SJSA1 (cell line): ENCODE measurements around the gene FAM168A. TPM values are rescaled to one million over a fixed set of nuclear protein-coding genes. Genes with fewer than 3 reads are reported as not detected.

Experiments
- DNase-seq, 2 experiments: peaks; one replicate each; pipeline ENCODE4 v3.0.0-alpha.2; 2015 to 2020; ENCODE audit warnings: low spot score in 2 of 2, low read depth in 1 of 2
- H3K27ac ChIP-seq: fragments of 250-450 bp; sonication (Bioruptor Pico); 2 replicates; pipeline ENCODE4 v1.5.1; 2020; ENCODE audit warnings: mild to moderate bottlenecking, moderate library complexity
- H3K27me3 ChIP-seq: fragments of 250-450 bp; sonication (Bioruptor Pico); replicated peaks from 2 replicates; pipeline ENCODE4 v1.5.1; 2020; ENCODE audit warnings: mild to moderate bottlenecking, moderate library complexity
- H3K36me3 ChIP-seq: fragments of 250-450 bp; sonication (Bioruptor Pico); 2 replicates; pipeline ENCODE4 v1.5.1; 2020; ENCODE audit warnings: mild to moderate bottlenecking
- H3K4me1 ChIP-seq: fragments of 250-450 bp; sonication (Bioruptor Pico); replicated peaks from 2 replicates; pipeline ENCODE4 v1.6.1; 2021; ENCODE audit warnings: mild to moderate bottlenecking
- H3K4me3 ChIP-seq: fragments of 250-450 bp; sonication (Bioruptor Pico); 2 replicates; pipeline ENCODE4 v1.5.1; 2020; ENCODE audit warnings: mild to moderate bottlenecking
- H3K9me3 ChIP-seq: fragments of 250-450 bp; sonication (Bioruptor Pico); replicated peaks from 2 replicates; pipeline ENCODE4 v1.5.1; 2020; ENCODE audit warnings: mild to moderate bottlenecking
- total RNA-seq: library from RNA; depleted of rRNA; stranded (reverse); fragments of >200 nt; shearing (Covaris generic); gene quantifications from 2 replicates; pipeline ENCODE4 v1.2.3, GENCODE V29; 2014

FAM168A gene
- total RNA-seq, 1 experiment from 2014 or later: 15.2 TPM

DNA sequence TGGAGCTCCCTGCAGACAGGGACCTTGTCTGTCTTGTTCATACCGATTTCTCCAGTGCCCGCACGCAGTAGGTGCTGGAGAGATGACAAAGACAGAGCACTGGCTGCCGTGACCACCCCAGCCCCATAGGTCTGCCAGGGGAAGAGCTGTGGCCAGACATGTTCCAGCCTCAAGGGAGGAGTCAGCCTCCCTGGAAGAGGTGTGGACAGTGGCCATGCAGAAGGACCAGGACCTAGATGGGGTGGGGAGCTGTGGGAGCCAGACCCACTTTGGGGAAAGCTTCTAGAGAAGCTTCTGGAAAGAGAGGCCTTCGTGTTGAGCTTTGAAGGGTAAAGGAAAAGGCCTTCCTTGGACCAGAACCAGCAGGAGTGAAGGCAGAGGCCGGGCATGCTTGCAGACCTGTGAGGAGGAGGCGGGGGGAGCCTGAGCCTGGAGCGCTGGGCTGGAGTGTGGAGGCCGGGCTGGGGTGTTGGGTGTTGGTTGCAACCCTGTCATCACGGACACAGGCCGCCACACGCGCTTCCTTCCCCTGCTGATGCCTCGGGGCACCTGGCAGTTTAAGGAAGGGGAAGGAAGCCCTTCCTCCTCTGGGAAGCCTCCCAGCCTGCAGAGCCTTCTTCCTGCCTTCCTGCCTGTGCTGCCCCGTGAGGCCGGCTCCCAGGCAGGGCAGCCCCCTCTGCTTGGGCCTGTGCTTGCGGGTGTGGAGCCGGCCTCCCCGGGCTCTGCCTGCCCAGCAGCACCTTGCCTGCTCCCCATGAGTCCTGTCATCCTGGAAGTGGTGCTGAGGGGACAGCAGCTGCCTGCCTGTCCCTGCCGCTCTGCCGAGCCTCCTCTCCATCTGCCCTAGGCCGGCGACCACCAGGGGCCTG is 209.4 kb downstream of the FAM168A start:
- Histone ChIP-seq H3K9me3 (no peaks in the 10 kb centered on the region), H3K36me3 (peaks cover 4% of the 10 kb centered on the region), H3K4me3 (no peak overlapping the region), H3K27me3 (no peaks in the 10 kb centered on the region), H3K4me1 (peaks cover 49% of the 10 kb centered on the region), H3K27ac (no peak overlapping the region)
- DNase-seq: no peak

DNA sequence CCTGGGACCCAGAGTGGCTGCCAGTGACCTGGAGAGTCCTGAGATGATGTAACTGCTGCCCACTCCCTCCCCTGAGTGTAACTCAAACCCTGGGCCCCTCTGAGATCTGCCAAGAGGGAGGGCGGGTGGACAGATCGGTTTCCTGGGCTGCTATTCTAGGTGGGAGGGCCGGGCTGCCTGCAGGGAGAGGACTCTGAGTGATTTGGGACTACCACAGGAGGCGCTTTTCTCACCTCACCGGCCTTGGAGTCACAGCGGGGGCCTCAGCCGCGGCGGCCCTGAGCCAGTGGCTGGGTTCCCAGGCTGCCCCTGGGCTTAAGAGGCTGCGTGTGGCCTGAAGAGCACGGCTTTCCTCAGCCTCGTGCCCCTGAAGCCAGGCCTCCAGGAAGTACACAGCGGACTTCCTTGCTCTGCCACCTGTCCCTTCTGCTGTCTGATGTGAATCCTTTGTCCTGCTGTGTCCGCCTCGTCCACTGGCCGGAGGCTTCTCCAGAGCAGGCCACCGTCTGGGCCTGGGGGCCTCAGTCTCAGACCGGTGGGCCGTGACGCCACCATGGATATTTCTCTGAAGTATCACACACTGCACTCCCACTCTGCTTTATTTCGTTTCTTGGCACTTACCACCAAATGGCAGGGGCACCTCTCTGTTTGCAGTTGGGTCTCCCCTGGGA is 210.2 kb downstream of the FAM168A start:
- Histone ChIP-seq H3K27me3 (no peaks in the 10 kb centered on the region), H3K4me1 (peaks cover 56% of the 10 kb centered on the region), H3K36me3 (no peaks in the 10 kb centered on the region; the same call in 1 of the 2 replicates), H3K27ac (no peak overlapping the region), H3K9me3 (no peaks in the 10 kb centered on the region), H3K4me3 (no peak overlapping the region)
- DNase-seq: no peak

DNA sequence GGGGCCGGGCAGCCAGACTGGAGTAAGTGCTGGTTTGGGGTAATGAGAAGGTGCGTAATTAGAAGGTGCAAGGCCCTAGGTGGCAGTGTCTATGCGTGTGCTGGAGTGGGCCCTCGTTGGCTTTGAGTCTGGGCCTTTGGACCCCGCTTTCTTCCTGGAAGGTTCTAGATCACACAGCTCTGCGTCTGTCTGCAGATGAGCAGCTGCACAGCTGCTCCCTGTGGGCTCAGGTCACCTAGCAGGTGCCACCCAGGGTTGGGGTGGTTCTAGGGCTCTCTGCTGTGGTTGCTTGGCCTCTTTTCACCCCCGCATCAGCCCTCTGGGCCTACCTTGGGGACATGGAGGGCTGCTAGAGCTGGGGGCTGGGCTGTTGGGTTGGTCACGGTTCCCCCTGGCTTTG is 211.4 kb downstream of the FAM168A start:
- H3K36me3 ChIP-seq: no peaks in the 10 kb centered on the region
- peaks cover 56% of the 10 kb centered on the region for H3K4me1 ChIP-seq
- H3K9me3 ChIP-seq: no peaks in the 10 kb centered on the region
- H3K27me3 ChIP-seq: no peaks in the 10 kb centered on the region
- no peak for DNase-seq
- H3K4me3 ChIP-seq: no peak overlapping the region
- no peak overlapping the region for H3K27ac ChIP-seq

DNA sequence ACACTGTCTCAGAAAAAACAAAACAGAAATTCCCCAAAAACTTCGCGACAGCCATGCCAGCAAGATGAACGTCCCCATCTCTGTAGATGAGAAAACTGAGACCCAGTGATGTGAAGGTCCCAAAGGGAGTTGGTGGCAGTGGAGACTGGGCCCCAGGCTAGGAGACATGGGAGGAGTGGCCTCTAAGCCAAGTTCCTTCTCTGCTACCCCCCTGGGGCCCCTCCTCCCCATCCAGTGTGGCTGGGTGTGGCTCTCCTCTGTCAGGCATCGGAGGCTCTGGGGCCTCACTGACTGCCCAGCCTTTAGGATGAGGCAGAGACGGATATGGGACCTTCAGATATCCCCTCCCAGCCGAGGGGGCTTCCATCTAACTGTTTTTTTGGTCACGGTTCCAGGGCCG is 211.9 kb downstream of the FAM168A start:
- Histone ChIP-seq H3K4me3 (no peak overlapping the region), H3K9me3 (no peaks in the 10 kb centered on the region), H3K27me3 (no peaks in the 10 kb centered on the region), H3K4me1 (peaks cover 56% of the 10 kb centered on the region), H3K36me3 (no peaks in the 10 kb centered on the region), H3K27ac (no peak overlapping the region)
- DNase-seq: no peak

DNA sequence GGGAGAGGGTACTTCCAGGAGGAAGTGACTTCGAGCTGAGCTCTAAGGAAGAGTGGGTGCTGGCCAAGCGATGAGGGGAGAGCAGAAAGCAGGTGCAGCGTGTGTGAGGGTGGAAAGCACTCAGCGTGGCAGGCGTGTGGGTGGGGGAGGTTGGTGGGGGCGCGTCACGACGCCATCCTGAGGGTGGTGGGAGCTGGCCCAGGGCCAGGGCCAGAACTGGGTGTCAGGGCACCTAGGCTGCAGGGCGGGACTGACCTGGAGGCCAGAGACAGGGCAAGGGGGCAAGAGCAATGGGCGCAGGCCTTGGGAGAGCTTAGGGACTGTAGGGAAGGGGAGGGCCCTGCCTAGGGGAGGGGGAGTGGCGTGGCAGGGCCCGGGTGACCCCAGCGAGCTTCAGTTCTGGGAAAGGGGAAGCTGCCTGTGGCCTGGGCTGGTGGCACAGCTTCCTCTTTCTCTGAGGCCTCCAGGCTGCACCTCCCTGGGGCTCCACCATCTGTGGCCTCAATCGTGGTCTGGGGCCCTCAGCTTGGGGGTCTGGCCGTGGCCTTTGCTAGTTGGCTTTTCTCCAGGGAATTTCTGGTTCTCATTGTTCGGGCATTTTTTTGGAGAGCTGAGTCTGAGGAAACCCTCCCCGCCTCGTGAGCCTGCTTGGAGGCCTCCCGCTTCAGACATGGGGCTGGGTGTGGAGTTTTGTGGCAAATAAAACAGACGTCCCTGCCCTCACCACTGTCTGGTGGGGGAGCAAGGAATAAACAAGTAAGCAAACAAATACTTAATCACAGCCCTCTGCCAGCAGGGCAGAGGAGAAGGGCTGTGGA is 212.8 kb downstream of the FAM168A start:
- Histone ChIP-seq H3K36me3 (no peaks in the 10 kb centered on the region), H3K27me3 (no peaks in the 10 kb centered on the region), H3K4me3 (no peak overlapping the region), H3K27ac (no peak overlapping the region), H3K4me1 (peaks cover 56% of the 10 kb centered on the region), H3K9me3 (no peaks in the 10 kb centered on the region)
- peak; percentile 53 to 56 for DNase-seq

DNA sequence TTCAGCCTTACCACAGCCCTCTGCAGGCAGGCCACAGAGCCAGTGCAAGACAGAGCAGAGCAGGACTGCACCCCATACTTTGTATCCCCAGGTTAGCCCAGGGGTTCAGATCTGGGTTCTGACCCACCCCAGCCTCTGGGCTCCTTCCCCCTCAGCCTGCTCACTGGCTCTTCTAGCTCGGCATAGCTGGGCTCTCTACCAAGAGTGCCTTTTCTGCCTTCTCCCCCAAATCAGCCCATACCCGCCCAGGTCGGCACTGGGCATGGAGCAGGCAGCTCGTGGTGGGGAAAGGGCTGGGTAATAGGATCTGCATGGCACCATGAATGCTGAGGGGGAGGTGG is 213.4 kb downstream of the FAM168A start:
- H3K27me3 ChIP-seq: no peaks in the 10 kb centered on the region
- H3K27ac ChIP-seq: no peak overlapping the region
- H3K9me3 ChIP-seq: no peaks in the 10 kb centered on the region
- peaks cover 56% of the 10 kb centered on the region for H3K4me1 ChIP-seq
- H3K4me3 ChIP-seq: no peak overlapping the region
- DNase-seq: no peak
- H3K36me3 ChIP-seq: no peaks in the 10 kb centered on the region

DNA sequence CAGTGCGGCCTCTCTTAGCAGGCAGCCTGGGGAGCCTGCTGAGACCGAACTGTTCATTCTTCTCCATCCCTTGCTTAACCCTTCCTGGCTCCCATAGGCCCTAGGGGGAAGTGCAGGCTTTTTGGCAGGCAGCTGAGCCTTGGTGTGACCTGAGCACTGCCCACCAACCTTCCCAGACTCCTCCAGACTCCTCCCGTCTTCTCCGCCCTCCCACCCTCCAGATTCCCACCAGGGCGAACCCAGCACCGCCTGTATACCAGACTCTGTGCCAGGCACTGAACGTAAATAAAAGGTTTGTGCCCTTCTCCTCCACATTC is 213.8 kb downstream of the FAM168A start:
- Histone ChIP-seq H3K9me3 (no peaks in the 10 kb centered on the region), H3K36me3 (no peaks in the 10 kb centered on the region), H3K27ac (no peak overlapping the region), H3K4me1 (peaks cover 52% of the 10 kb centered on the region), H3K27me3 (no peaks in the 10 kb centered on the region), H3K4me3 (no peak overlapping the region)
- DNase-seq: no peak

DNA sequence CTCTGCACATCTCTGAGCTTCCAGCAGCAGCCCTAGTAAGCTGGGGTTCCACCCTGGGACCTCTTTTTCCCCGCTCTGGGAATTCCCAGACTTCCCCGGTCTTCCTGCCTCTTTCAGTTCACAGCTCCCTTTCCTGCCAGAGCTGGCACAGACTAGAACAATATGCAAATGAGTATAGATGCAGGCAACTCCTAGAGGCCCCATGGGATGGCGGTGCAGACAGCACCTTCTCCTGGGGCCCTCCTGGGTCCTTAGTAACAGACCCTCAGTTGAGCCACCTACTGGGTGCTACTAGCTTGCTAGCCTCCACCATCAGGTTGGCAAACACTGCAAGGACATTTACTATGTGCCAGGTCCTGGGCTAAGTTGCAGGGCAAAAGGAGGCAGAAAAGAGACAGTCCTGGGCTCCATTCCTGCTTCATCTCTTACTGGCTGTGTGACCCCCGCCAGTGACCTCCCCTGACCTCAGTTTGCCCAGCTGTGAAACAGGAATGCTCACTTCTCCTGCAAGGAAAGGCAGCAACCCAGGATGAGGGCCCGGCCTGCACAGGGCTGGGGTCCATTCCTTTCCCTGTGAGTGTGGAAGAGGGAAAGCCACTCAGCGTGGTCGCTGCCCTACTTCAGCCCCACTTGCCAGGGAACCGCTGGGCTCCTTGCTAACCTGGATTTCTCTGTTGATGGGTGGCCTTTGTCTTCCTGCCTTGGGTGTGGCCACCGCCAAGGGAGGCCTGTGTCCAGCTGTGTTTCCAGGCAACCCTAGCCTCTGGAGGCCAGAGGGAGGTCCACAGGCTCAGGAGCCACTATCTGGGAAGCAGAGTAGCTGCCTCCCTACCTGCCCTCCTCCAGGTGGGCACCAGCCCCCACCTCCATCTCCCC is 214.4 kb downstream of the FAM168A start:
- Histone ChIP-seq H3K4me3 (no peak overlapping the region), H3K27me3 (no peaks in the 10 kb centered on the region), H3K9me3 (no peaks in the 10 kb centered on the region), H3K36me3 (no peaks in the 10 kb centered on the region; the same call in 1 of the 2 replicates), H3K27ac (no peak overlapping the region), H3K4me1 (peaks cover 47% of the 10 kb centered on the region)
- no peak for DNase-seq

DNA sequence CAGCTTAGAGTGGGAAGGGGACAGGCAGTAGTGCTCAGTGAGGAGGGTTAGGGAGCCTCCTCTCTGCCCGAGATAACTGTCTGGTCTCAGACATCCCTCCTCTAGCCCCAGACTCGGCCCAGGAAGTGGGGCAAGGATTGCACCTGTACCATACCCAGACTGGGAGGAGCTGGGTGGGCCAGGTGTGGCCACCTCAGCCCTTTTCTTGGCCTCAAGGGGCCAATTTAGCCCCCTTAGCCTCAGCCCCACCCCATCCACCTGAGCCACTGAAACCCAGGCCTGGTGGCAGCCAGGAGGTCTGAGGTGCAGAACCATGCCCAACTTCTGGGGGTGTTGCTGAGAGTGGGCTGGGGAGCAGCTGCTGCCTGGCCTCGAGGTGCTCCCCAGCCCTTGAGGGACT is 215.2 kb downstream of the FAM168A start:
- Histone ChIP-seq H3K4me1 (peaks cover 44% of the 10 kb centered on the region), H3K27ac (no peak overlapping the region), H3K27me3 (no peaks in the 10 kb centered on the region), H3K4me3 (no peak overlapping the region), H3K9me3 (no peaks in the 10 kb centered on the region), H3K36me3 (no peaks in the 10 kb centered on the region; the same call in 1 of the 2 replicates)
- no peak for DNase-seq

DNA sequence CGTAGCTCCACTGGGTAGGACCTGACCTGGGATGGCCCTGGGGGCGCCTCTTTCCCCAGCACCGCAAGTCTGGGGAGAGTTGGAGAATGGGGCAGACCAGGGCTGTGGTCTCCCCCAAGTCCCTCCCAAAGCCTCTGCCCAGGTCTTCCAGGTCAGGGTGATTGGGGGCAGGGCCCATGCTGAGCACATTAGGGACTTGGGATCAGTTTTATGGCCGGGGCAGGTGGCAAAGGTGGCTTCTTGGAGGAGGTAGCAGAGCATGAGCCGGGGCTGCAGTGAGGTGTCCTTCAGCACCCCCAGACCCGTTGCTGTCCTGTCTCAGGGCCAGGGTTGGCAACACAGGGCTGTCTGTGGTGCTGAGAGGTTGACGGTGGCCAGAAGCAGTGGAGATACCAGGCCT is 215.7 kb downstream of the FAM168A start:
- Histone ChIP-seq H3K27ac (no peak overlapping the region), H3K36me3 (no peaks in the 10 kb centered on the region; the same call in 1 of the 2 replicates), H3K4me3 (no peak overlapping the region), H3K9me3 (no peaks in the 10 kb centered on the region), H3K27me3 (no peaks in the 10 kb centered on the region), H3K4me1 (peaks cover 46% of the 10 kb centered on the region)
- no peak for DNase-seq

DNA sequence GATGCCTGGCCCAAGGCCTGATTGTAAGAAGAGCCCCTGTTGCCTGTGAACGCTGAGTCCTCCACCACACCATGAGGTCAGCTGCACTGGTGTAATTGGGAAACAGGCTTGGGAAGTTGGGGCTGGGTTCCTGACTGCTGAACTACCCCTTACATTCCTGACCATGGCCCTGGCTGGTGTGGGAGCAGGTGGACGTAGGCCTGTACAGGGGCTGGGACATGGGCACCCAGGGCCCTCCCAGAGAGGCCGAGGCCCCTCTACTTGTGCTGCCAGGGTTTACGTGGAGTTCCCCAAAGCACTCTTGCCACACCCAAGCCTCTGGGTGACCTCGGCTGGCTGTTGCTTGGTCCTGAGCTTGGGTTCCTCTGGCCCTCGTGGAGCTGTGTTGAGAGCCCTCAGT is 216.3 kb downstream of the FAM168A start:
- Histone ChIP-seq H3K27ac (no peak overlapping the region), H3K27me3 (no peaks in the 10 kb centered on the region), H3K9me3 (no peaks in the 10 kb centered on the region), H3K4me1 (peaks cover 50% of the 10 kb centered on the region), H3K4me3 (no peak overlapping the region), H3K36me3 (peaks cover 4% of the 10 kb centered on the region)
- no peak for DNase-seq

DNA sequence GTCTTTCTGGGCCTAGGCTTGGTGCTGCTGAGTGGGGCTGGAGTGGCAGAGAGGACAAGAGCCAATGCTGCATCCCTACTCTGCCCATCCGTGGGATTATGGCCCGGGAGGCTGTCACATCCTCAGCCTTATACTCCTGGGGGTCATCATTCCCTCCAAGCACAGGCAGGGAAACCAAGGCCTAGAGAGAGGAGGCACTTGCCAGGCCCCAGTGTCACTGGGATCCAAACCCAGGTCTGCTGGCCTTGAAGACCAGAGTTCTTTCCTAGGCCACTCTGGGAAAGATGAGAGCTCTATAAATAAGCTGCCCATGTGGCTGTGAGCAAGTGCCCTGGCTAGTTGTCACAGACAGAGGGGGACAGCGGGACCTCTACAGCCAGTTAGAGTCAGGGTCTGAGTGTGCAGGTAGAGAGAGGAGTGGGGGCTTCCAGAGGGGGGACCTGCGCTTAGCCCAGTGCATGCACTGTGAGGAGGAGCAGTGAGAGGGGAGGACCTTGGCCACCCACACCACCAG is 217.0 kb downstream of the FAM168A start:
- Histone ChIP-seq H3K36me3 (peaks cover 8% of the 10 kb centered on the region), H3K4me3 (no peak overlapping the region), H3K4me1 (peaks cover 44% of the 10 kb centered on the region), H3K27ac (no peak overlapping the region), H3K27me3 (no peaks in the 10 kb centered on the region), H3K9me3 (no peaks in the 10 kb centered on the region)
- DNase-seq: no peak

DNA sequence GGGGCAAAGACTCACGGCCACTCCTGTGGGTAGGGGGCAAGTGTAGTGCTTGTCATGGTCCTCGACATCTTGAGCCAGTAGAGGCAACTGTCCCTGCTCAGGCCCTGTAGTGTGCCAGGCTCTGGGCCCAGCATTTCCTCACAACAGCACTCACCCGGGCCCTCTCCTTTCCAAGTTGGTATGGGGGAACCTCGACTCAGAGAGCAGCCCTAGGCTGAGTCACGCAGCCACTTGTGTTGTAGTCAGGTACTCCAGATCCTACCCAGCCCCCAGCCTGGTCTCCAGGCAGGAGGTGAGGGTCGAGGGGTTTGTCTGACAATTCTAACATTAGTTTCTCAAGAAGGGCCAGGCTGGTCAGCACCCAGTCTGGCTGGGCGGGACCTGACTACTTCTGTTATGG is 217.6 kb downstream of the FAM168A start:
- H3K27me3 ChIP-seq: no peaks in the 10 kb centered on the region
- no peak for DNase-seq
- H3K4me3 ChIP-seq: no peak overlapping the region
- peaks cover 8% of the 10 kb centered on the region for H3K36me3 ChIP-seq
- peaks cover 42% of the 10 kb centered on the region for H3K4me1 ChIP-seq
- no peaks in the 10 kb centered on the region for H3K9me3 ChIP-seq
- no peak overlapping the region for H3K27ac ChIP-seq
